H4 (cell line): ENCODE measurements around the gene RASSF9. TPM values are rescaled to one million over a fixed set of nuclear protein-coding genes. Genes with fewer than 3 reads are reported as not detected.

Experiments used
- DNase-seq: peaks from one replicate; pipeline ENCODE4 v3.0.0-alpha.2; 2015; ENCODE audit warnings: low spot score
- total RNA-seq: library from RNA; depleted of rRNA; stranded (reverse); fragments of >200 nt; shearing (Covaris generic); gene quantifications from 2 replicates; pipeline ENCODE4 v1.2.3, GENCODE V29; 2014; rRNA removed

Gene RASSF9
- total RNA-seq: 0.23 and 0.54 TPM in 2 replicates

GRCh38 chr12:85836197-85837090 lies at the start of gene RASSF9:
Gene RASSF9, minus strand, starts transcription at chr12:85836409. Its CDS starts 208 bp downstream, at chr12:85836201.
- DNase-seq: peak; percentile 88

- DNase-seq: no peak
Measured at GRCh38 chr12:85883763-85884162, 47.6 kb upstream of the RASSF9 start.

- DNase-seq: no peak
Measured at GRCh38 chr12:85877459-85877858, 41.2 kb upstream of the RASSF9 start.

GRCh38 chr12:85874031-85874461 lies 37.8 kb upstream of the RASSF9 start, which contains the start of gene NTS:
Gene NTS, plus strand, starts transcription at chr12:85874295. Its CDS starts 109 bp downstream, at chr12:85874404.
- DNase-seq: peak; percentile 9

GRCh38 chr12:85872497-85873091 lies 36.4 kb upstream of the RASSF9 start:
- peak; percentile 63 for DNase-seq

GRCh38 chr12:85866986-85867776 lies 31.0 kb upstream of the RASSF9 start:
- peak; percentile 51 for DNase-seq

- DNase-seq: no peak
Measured at GRCh38 chr12:85865890-85866289, 29.7 kb upstream of the RASSF9 start.

- DNase-seq: no peak
Measured at GRCh38 chr12:85856966-85857365, 20.8 kb upstream of the RASSF9 start.

- DNase-seq: no peak
Measured at GRCh38 chr12:85855305-85855704, 19.1 kb upstream of the RASSF9 start.

- no peak for DNase-seq
Measured at GRCh38 chr12:85849344-85849743, 13.1 kb upstream of the RASSF9 start.

GRCh38 chr12:85843606-85844310 lies 7.5 kb upstream of the RASSF9 start:
- no peak for DNase-seq

GRCh38 chr12:85835426-85836196 lies 598 bp downstream of the RASSF9 start:
- no peak for DNase-seq

- peak; percentile 25 for DNase-seq
Measured at GRCh38 chr12:85834378-85834777, 1.8 kb downstream of the RASSF9 start.

GRCh38 chr12:85833579-85833978 lies 2.6 kb downstream of the RASSF9 start:
- DNase-seq: no peak

- DNase-seq: no peak
Measured at GRCh38 chr12:85831327-85831990, 4.8 kb downstream of the RASSF9 start.

- DNase-seq: no peak
Measured at GRCh38 chr12:85829391-85829790, 6.8 kb downstream of the RASSF9 start.

GRCh38 chr12:85828576-85828975 lies 7.6 kb downstream of the RASSF9 start:
- DNase-seq: no peak

GRCh38 chr12:85825746-85826145 lies 10.5 kb downstream of the RASSF9 start:
- DNase-seq: no peak

- DNase-seq: peak; percentile 12
Measured at GRCh38 chr12:85823436-85824180, 12.6 kb downstream of the RASSF9 start.
